Peyer's patch (tissue), 4 donors: Measurements from ENCODE around the gene TRIM38. TPM values are rescaled to one million over a fixed set of nuclear protein-coding genes. Genes with fewer than 3 reads are reported as not detected.

Experiments
- DNase-seq, 3 donors: peaks; one replicate each; pipeline ENCODE4 v3.0.0-alpha.2; 2017 to 2019
- H3K27ac ChIP-seq, 4 donors: fragments of 200-600 bp; sonication (generic); one replicate each; pipeline ENCODE4 v1.5.1; 2016 to 2019
- H3K27me3 ChIP-seq, 2 donors: fragments of 200-600 bp; sonication (generic); one replicate each; pipeline ENCODE4 v1.5.1; 2019
- H3K36me3 ChIP-seq, 3 donors: fragments of 200-600 bp; sonication (generic); one replicate each; pipeline ENCODE4 v1.5.1; 2016 to 2019
- H3K4me1 ChIP-seq, 4 donors: fragments of 200-600 bp; sonication (generic); one replicate each; pipeline ENCODE4 v1.5.1; 2016 to 2019
- H3K4me3 ChIP-seq, 4 donors: fragments of 200-600 bp; sonication (generic); 1 replicate in 3 of 4; 2 replicates in 1 of 4; pipeline ENCODE4 v1.5.1; 2016 to 2019; ENCODE audit warnings: mild to moderate bottlenecking in 1 of 4
- H3K9me3 ChIP-seq, 4 donors: fragments of 200-600 bp; sonication (generic); one replicate each; pipeline ENCODE4 v1.5.1; 2016 to 2019; ENCODE audit warnings: mild to moderate bottlenecking in 1 of 4
- CTCF ChIP-seq, 6 experiments: fragments of 450-650 bp in 4 of 6; fragments of 200-600 bp in 2 of 6; sonication (generic) in 1 of 6; IDR thresholded peaks; one replicate each; pipeline ENCODE4 v1.5.1; 2017 to 2019; ENCODE audit warnings: antibody characterized with exemption in 6 of 6, mild to moderate bottlenecking in 3 of 6, moderate library complexity in 1 of 6
- POLR2A ChIP-seq, 2 donors: fragments of 450-650 bp; IDR thresholded peaks; one replicate each; pipeline ENCODE4 v1.5.1; 2017; ENCODE audit warnings: antibody characterized with exemption in 2 of 2, mild to moderate bottlenecking in 2 of 2, moderate library complexity in 2 of 2
- total RNA-seq, 4 donors: library from RNA; depleted of rRNA; stranded (reverse); fragments of >200 nt; gene quantifications; one replicate each; pipeline ENCODE4 v1.1.0, GENCODE V29; 2016

The TRIM38 gene
- total RNA-seq, 4 donors from 2014 or later: 15.3 to 24.8 (median 19.3) TPM

GRCh38 chr6:25919657-25920056 is 42.9 kb upstream of the TRIM38 start:
- H3K4me3 ChIP-seq: no peak overlapping the region
- no peak for TF ChIP-seq POLR2A (IDR thresholded peaks at IDR 0.05)
- no peak for TF ChIP-seq CTCF (IDR thresholded peaks at IDR 0.05)
- H3K9me3 ChIP-seq: no peaks in the 10 kb centered on the region
- H3K27ac ChIP-seq: no peak overlapping the region
- no peak for DNase-seq
- no peaks in the 10 kb centered on the region for H3K27me3 ChIP-seq
- no peaks in the 10 kb centered on the region for H3K36me3 ChIP-seq
- no peaks in the 10 kb centered on the region for H3K4me1 ChIP-seq

GRCh38 chr6:25921525-25922203 is 40.9 kb upstream of the TRIM38 start:
- TF ChIP-seq CTCF (IDR thresholded peaks at IDR 0.05) (no peak), POLR2A (IDR thresholded peaks at IDR 0.05) (no peak)
- H3K27me3 ChIP-seq: no peaks in the 10 kb centered on the region
- H3K27ac ChIP-seq: no peak overlapping the region
- no peaks in the 10 kb centered on the region for H3K9me3 ChIP-seq
- no peaks in the 10 kb centered on the region for H3K4me1 ChIP-seq
- no peaks in the 10 kb centered on the region for H3K36me3 ChIP-seq
- DNase-seq: no peak
- H3K4me3 ChIP-seq: no peak overlapping the region

GRCh38 chr6:25922301-25922700 is 40.3 kb upstream of the TRIM38 start:
- no peak for DNase-seq
- Histone ChIP-seq H3K4me3 (no peak overlapping the region), H3K27me3 (no peaks in the 10 kb centered on the region), H3K36me3 (no peaks in the 10 kb centered on the region), H3K4me1 (no peaks in the 10 kb centered on the region), H3K9me3 (no peaks in the 10 kb centered on the region), H3K27ac (no peak overlapping the region)
- TF ChIP-seq POLR2A (IDR thresholded peaks at IDR 0.05) (no peak), CTCF (IDR thresholded peaks at IDR 0.05) (no peak)

GRCh38 chr6:25925876-25926275 is 36.7 kb upstream of the TRIM38 start:
- no peaks in the 10 kb centered on the region for H3K27me3 ChIP-seq
- H3K4me1 ChIP-seq: no peaks in the 10 kb centered on the region
- H3K4me3 ChIP-seq: no peak overlapping the region
- no peaks in the 10 kb centered on the region for H3K9me3 ChIP-seq
- H3K27ac ChIP-seq: no peak overlapping the region
- no peaks in the 10 kb centered on the region for H3K36me3 ChIP-seq
- no peak for DNase-seq
- no peak for TF ChIP-seq POLR2A (IDR thresholded peaks at IDR 0.05)
- TF ChIP-seq CTCF (IDR thresholded peaks at IDR 0.05): no peak

- no peaks in the 10 kb centered on the region for H3K27me3 ChIP-seq
- no peaks in the 10 kb centered on the region for H3K36me3 ChIP-seq
- no peaks in the 10 kb centered on the region for H3K9me3 ChIP-seq
- H3K4me3 ChIP-seq: no peak overlapping the region
- no peak overlapping the region for H3K27ac ChIP-seq
- no peak for TF ChIP-seq POLR2A (IDR thresholded peaks at IDR 0.05)
- TF ChIP-seq CTCF (IDR thresholded peaks at IDR 0.05): no peak
- H3K4me1 ChIP-seq: no peaks in the 10 kb centered on the region
- no peak for DNase-seq
Measured at GRCh38 chr6:25927178-25927577, 35.4 kb upstream of the TRIM38 start.
